Ectodermal cell (in vitro differentiated cells): Measurements from ENCODE around the gene ITFG1.
"Not testable (repeated sequence)": the region's sequence is repeated elsewhere in the genome, so short reads cannot be mapped to it uniquely, and the experiment has no call there.

Experiments used
- H3K27ac ChIP-seq: 2 replicates; pipeline ENCODE4 v1.7.0; 2013; ENCODE audit warnings: mild to moderate bottlenecking, low read depth, low read length; ENCODE audit not compliant: insufficient read depth, poor library complexity, severe bottlenecking
- H3K27me3 ChIP-seq: 2 replicates; pipeline ENCODE4 v1.7.0; 2013; ENCODE audit warnings: mild to moderate bottlenecking, low read length; ENCODE audit not compliant: insufficient read depth, control insufficient read depth, poor library complexity, severe bottlenecking
- H3K36me3 ChIP-seq: one replicate; pipeline ENCODE4 v1.7.0; 2013; ENCODE audit warnings: low read length; ENCODE audit not compliant: control insufficient read depth, insufficient read depth
- H3K4me1 ChIP-seq: one replicate; pipeline ENCODE4 v1.7.0; 2013; ENCODE audit warnings: low read length; ENCODE audit not compliant: control insufficient read depth, insufficient read depth
- H3K4me3 ChIP-seq: 2 replicates; pipeline ENCODE4 v1.7.0; 2013; ENCODE audit warnings: low read depth, low read length, control low read depth; ENCODE audit not compliant: insufficient read depth
- H3K9me3 ChIP-seq: 2 replicates; pipeline ENCODE4 v1.7.0; 2013; ENCODE audit warnings: mild to moderate bottlenecking, low read length, moderate library complexity; ENCODE audit not compliant: control insufficient read depth
- WGBS, 2 experiments: methylation state at CpG; one replicate each; pipeline ENCODE4 v1.1.7; 2013; ENCODE audit warnings: missing lambda C conversion rate in 2 of 2; 5-methylcytosine and 5-hydroxymethylcytosine counted together

ITFG1 gene

GRCh38 chr16:47142821-47143676 is 317.8 kb downstream of the ITFG1 start:
- Histone ChIP-seq H3K36me3 (no peaks in the 10 kb centered on the region), H3K27me3 (peaks cover 30% of the 10 kb centered on the region), H3K9me3 (no peaks in the 10 kb centered on the region), H3K27ac (peak overlapping the region; percentile 36), H3K4me3 (peak overlapping the region; percentile 62), H3K4me1 (peaks cover 16% of the 10 kb centered on the region)
- WGBS, 2 experiments: 0% methylated on average over 111 of the region's 111 CpGs

- no peak overlapping the region for H3K27ac ChIP-seq
- H3K27me3 ChIP-seq: peaks cover 30% of the 10 kb centered on the region
- peaks cover 16% of the 10 kb centered on the region for H3K4me1 ChIP-seq
- H3K4me3 ChIP-seq: peak overlapping the region; percentile 62
- no peaks in the 10 kb centered on the region for H3K36me3 ChIP-seq
- no peaks in the 10 kb centered on the region for H3K9me3 ChIP-seq
- 0 to 7% methylated on average over 3 to 8 of the region's 8 CpGs for WGBS, 2 experiments
Measured at GRCh38 chr16:47142486-47142820, 318.4 kb downstream of the ITFG1 start.

GRCh38 chr16:47141773-47142485 is 318.9 kb downstream of the ITFG1 start:
- Histone ChIP-seq H3K9me3 (no peaks in the 10 kb centered on the region), H3K27ac (no peak overlapping the region), H3K36me3 (no peaks in the 10 kb centered on the region), H3K27me3 (peaks cover 30% of the 10 kb centered on the region), H3K4me1 (peaks cover 16% of the 10 kb centered on the region), H3K4me3 (peak overlapping the region; percentile 62)
- 8% methylated on average over 25 to 26 of the region's 26 CpGs for WGBS, 2 experiments

- 92 to 97% methylated on average over 2 to 4 of the region's 4 CpGs for WGBS, 2 experiments
- Histone ChIP-seq H3K36me3 (no peaks in the 10 kb centered on the region), H3K4me1 (peaks cover 16% of the 10 kb centered on the region), H3K4me3 (no peak overlapping the region), H3K27ac (no peak overlapping the region), H3K9me3 (no peaks in the 10 kb centered on the region), H3K27me3 (peaks cover 29% of the 10 kb centered on the region)
Measured at GRCh38 chr16:47140686-47141085, 320.2 kb downstream of the ITFG1 start.

GRCh38 chr16:47139561-47140185 is 321.2 kb downstream of the ITFG1 start:
- 61 to 84% methylated on average over 3 of the region's 3 CpGs for WGBS, 2 experiments
- H3K27me3 ChIP-seq: peaks cover 19% of the 10 kb centered on the region
- no peaks in the 10 kb centered on the region for H3K36me3 ChIP-seq
- H3K9me3 ChIP-seq: no peaks in the 10 kb centered on the region
- no peak overlapping the region for H3K4me3 ChIP-seq
- H3K27ac ChIP-seq: no peak overlapping the region
- H3K4me1 ChIP-seq: peaks cover 16% of the 10 kb centered on the region

GRCh38 chr16:47137925-47138324 is 322.9 kb downstream of the ITFG1 start:
- H3K27ac ChIP-seq, H3K9me3 ChIP-seq, H3K36me3 ChIP-seq, H3K4me3 ChIP-seq: not testable (repeated sequence)
- WGBS, 2 experiments: 95 to 96% methylated on average over 9 of the region's 9 CpGs
- Histone ChIP-seq H3K4me1 (peaks cover 16% of the 10 kb centered on the region), H3K27me3 (peaks cover 12% of the 10 kb centered on the region)

GRCh38 chr16:47136099-47136842 is 324.6 kb downstream of the ITFG1 start:
- Histone ChIP-seq H3K4me3 (no peak overlapping the region), H3K9me3 (no peaks in the 10 kb centered on the region), H3K36me3 (no peaks in the 10 kb centered on the region), H3K27me3 (no peaks in the 10 kb centered on the region), H3K4me1 (peaks cover 16% of the 10 kb centered on the region), H3K27ac (no peak overlapping the region)
- WGBS, 2 experiments: 88 to 94% methylated on average over 7 of the region's 8 CpGs

- H3K4me3 ChIP-seq: no peak overlapping the region
- H3K9me3 ChIP-seq: no peaks in the 10 kb centered on the region
- WGBS, 2 experiments: 94 to 98% methylated on average over 4 of the region's 4 CpGs
- H3K27me3 ChIP-seq: no peaks in the 10 kb centered on the region
- peaks cover 9% of the 10 kb centered on the region for H3K4me1 ChIP-seq
- no peaks in the 10 kb centered on the region for H3K36me3 ChIP-seq
- no peak overlapping the region for H3K27ac ChIP-seq
Measured at GRCh38 chr16:47134550-47134949, 326.3 kb downstream of the ITFG1 start.

GRCh38 chr16:47132308-47132707 is 328.6 kb downstream of the ITFG1 start:
- Histone ChIP-seq H3K36me3 (no peaks in the 10 kb centered on the region), H3K4me3 (no peak overlapping the region), H3K27me3 (no peaks in the 10 kb centered on the region), H3K27ac (no peak overlapping the region), H3K9me3 (no peaks in the 10 kb centered on the region), H3K4me1 (peaks cover 6% of the 10 kb centered on the region)
